Neural crest cell (in vitro differentiated cells): ENCODE measurements around the gene ZNF710. TPM values are rescaled to one million over a fixed set of nuclear protein-coding genes. Genes with fewer than 3 reads are reported as not detected.
"Not testable (repeated sequence)": the region's sequence is repeated elsewhere in the genome, so short reads cannot be mapped to it uniquely, and the experiment has no call there.

ENCODE experiments used
- DNase-seq: peaks from one replicate; pipeline ENCODE4 v3.0.0; 2021; ENCODE audit warnings: low read depth, mixed read lengths, low spot score
- H3K27ac Mint-ChIP-seq: one replicate; pipeline ENCODE4 v1.8.0; 2021; ENCODE audit warnings: mild to moderate bottlenecking, mixed read lengths; ENCODE audit not compliant: unreplicated experiment
- H3K27me3 Mint-ChIP-seq: 2 replicates; pipeline ENCODE4 v1.8.0; 2021; ENCODE audit warnings: low read depth, mild to moderate bottlenecking, mixed read lengths
- H3K36me3 Mint-ChIP-seq: 2 replicates; pipeline ENCODE4 v1.8.0; 2021; ENCODE audit warnings: low read depth, mild to moderate bottlenecking, mixed read lengths
- H3K4me1 Mint-ChIP-seq: 2 replicates; pipeline ENCODE4 v1.8.0; 2021; ENCODE audit warnings: mixed read lengths
- H3K4me3 Mint-ChIP-seq: one replicate; pipeline ENCODE4 v1.8.0; 2021; ENCODE audit warnings: mild to moderate bottlenecking, mixed read lengths
- H3K9me3 Mint-ChIP-seq: 2 replicates; pipeline ENCODE4 v1.8.0; 2021; ENCODE audit warnings: mixed read lengths
- CTCF ChIP-seq: fragments of 200-600 bp; sonication (generic); conservative IDR thresholded peaks from 2 replicates; pipeline ENCODE4 v1.5.0; 2021; ENCODE audit warnings: antibody characterized with exemption, mild to moderate bottlenecking
- total RNA-seq: library from RNA; stranded (reverse); gene quantifications from 2 replicates; pipeline ENCODE4 v1.2.1, GENCODE V29; 2021

ZNF710 gene
- total RNA-seq, 1 donor from 2014 or later: 64.4 TPM

DNA sequence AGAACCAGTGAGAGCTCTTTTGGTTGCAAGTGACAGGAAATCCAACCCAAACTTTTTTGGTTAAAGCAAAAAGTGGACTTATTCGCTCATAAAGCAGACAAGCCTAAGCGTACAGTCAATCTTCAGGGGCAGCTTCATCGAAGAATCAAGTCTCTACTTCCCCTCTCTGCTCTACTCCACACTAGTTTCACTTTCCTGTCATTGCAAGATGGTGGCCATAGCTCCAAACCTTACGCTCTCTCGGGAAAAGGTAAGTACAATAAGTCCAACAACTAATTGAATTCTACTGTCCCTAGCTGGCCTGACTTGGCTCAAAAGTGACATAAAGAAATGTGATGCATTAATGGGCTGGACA, 24.9 kb upstream of the ZNF710 start:
- no peak overlapping the region for H3K4me3 Mint-ChIP-seq
- no peaks in the 10 kb centered on the region for H3K4me1 Mint-ChIP-seq
- no peaks in the 10 kb centered on the region for H3K27me3 Mint-ChIP-seq
- H3K36me3 Mint-ChIP-seq: no peaks in the 10 kb centered on the region
- no peak for DNase-seq
- no peak for TF ChIP-seq CTCF
- no peaks in the 10 kb centered on the region for H3K9me3 Mint-ChIP-seq
- no peak overlapping the region for H3K27ac Mint-ChIP-seq

DNA sequence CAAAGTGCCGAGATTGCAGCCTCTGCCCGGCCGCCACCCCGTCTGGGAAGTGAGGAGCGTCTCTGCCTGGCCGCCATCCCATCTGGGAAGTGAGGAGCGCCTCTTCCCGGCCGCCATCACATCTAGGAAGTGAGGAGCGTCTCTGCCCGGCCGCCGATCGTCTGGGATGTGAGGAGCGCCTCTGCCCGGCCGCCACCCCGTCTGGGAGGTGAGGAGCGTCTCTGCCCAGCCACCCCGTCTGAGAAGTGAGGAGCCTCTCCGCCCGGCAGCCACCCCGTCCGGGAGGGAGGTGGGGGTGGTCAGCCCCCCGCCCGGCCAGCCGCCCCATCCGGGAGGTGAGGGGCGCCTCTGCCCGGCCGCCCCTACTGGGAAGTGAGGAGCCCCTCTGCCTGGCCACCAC, 23.3 kb upstream of the ZNF710 start:
- not testable (repeated sequence) for H3K9me3 Mint-ChIP-seq, H3K27ac Mint-ChIP-seq, H3K4me3 Mint-ChIP-seq, H3K27me3 Mint-ChIP-seq, DNase-seq, H3K4me1 Mint-ChIP-seq, H3K36me3 Mint-ChIP-seq

- no peak for TF ChIP-seq CTCF
- no peak for DNase-seq
- Mint-ChIP-seq H3K27ac (no peak overlapping the region), H3K4me1 (no peaks in the 10 kb centered on the region), H3K9me3 (no peaks in the 10 kb centered on the region), H3K4me3 (no peak overlapping the region), H3K27me3 (peaks cover 13% of the 10 kb centered on the region), H3K36me3 (no peaks in the 10 kb centered on the region)
Measured at GRCh38 chr15:89978914-89979313, 22.2 kb upstream of the ZNF710 start.

DNA sequence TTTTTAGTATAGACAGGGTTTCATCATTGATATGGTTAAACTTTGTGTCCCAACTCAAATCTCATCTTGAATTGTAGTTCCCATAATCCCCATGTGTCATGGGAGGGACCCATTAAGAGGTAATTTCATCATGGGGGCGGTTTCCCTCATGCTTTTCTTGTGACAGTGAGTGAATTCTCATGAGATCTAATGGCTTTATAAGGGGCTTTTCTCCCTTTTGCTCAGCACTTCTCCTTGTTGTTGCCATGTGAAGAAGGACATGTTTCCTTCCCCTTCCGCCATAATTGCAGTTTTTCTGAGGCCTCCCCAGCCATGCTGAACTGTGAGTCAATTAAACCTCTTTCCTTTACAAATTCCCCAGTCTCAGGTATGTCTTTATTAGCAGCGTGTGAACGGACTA, 20.2 kb upstream of the ZNF710 start:
- DNase-seq: no peak
- H3K4me1 Mint-ChIP-seq: no peaks in the 10 kb centered on the region
- H3K27me3 Mint-ChIP-seq: peaks cover 15% of the 10 kb centered on the region
- no peaks in the 10 kb centered on the region for H3K36me3 Mint-ChIP-seq
- H3K4me3 Mint-ChIP-seq: no peak overlapping the region
- TF ChIP-seq CTCF: no peak
- no peak overlapping the region for H3K27ac Mint-ChIP-seq
- no peaks in the 10 kb centered on the region for H3K9me3 Mint-ChIP-seq

DNA sequence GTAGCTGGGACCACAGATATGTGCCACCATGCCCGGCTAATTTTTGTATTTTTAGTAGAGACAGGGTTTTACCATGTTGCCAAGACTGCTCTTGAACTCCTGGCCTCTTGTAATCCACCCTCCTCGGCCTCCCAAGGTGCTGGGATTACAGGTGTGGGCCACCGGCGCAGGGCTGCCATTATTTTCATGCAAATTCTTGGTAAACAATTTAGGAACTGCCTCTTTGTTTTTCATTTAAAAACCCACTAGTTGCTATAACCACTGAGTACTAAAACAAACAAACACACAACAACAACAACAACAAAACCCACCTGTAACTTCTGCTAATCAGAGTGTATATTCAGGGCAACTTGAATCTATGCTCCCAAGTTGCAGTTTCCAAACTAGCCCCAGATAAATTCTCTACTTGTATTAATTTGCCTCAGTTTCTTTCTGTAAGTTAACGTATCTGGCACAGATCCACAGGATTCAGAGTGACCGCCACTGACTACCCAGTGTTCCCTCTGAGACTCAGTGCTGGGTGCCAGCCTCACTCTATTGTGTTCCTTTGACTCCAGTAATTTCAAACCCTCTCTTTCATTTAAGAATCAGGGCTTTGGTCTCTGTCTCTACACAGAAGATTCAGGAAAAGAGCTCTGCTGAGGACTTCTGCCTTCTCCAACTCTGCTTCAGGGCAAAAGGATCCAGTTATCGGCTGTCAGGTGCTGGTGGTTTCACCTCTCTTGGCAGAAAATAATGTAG, 18.6 kb upstream of the ZNF710 start:
- H3K4me1 Mint-ChIP-seq: no peaks in the 10 kb centered on the region
- H3K4me3 Mint-ChIP-seq: no peak overlapping the region
- peaks cover 15% of the 10 kb centered on the region for H3K27me3 Mint-ChIP-seq
- no peak for TF ChIP-seq CTCF
- DNase-seq: no peak
- H3K9me3 Mint-ChIP-seq: no peaks in the 10 kb centered on the region
- no peak overlapping the region for H3K27ac Mint-ChIP-seq
- H3K36me3 Mint-ChIP-seq: no peaks in the 10 kb centered on the region

DNA sequence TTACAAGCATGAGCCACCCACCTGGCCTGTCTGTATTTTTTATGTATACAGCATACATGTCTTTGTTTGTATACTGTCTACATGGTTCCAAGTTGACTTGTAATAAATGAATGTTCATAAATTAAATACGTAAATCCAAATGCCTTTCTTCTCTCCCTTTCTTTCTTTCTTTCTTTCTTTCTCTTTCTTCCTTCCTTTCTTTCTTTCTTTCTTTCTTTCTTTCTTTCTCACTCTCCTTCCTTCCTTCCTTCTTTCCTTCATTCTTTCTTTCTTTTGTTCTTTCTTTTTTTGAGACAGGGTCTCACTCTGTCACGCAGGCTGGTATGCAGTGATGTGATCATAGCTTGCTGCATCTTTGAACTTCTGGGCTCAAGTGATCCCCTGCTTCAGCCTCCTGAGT, 17.1 kb upstream of the ZNF710 start:
- H3K9me3 Mint-ChIP-seq: no peaks in the 10 kb centered on the region
- H3K4me1 Mint-ChIP-seq: no peaks in the 10 kb centered on the region
- DNase-seq: no peak
- no peak for TF ChIP-seq CTCF
- H3K4me3 Mint-ChIP-seq: no peak overlapping the region
- H3K27ac Mint-ChIP-seq: no peak overlapping the region
- H3K27me3 Mint-ChIP-seq: peaks cover 15% of the 10 kb centered on the region
- no peaks in the 10 kb centered on the region for H3K36me3 Mint-ChIP-seq
